DMS53 treated with DMSO at 0.1 percent for 48 hours (cell line): ENCODE data around the gene ADGRL3.
A peak's percentile ranks its signal among the peaks of the same experiment; 100 is the strongest.

Experiments
- DNase-seq: peaks from one replicate; lab custom pipeline; 2025; ENCODE audit not compliant: unreplicated experiment; lab: John Stamatoyannopoulos, UW

ADGRL3 gene

DNA sequence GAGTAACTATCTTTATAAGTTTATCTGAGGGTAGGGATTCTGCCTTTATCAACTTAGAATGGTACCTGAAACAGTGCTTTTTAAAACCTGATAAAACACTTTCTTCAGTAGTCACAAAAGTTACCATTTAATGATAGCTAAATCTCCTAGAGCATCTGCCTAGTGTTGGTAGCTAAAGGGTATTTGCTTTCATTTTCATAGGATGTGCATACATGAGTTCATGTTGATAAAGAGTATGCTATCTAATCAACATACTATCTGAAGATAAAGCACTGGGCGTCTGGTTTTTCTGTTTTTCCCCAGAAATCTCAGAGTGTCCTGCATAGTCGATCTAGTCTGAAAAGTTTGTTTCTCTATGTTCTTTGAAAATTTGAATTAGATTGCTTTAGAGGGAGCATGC lies 75.1 kb downstream of the ADGRL3 start:
- DNase-seq: no peak

DNA sequence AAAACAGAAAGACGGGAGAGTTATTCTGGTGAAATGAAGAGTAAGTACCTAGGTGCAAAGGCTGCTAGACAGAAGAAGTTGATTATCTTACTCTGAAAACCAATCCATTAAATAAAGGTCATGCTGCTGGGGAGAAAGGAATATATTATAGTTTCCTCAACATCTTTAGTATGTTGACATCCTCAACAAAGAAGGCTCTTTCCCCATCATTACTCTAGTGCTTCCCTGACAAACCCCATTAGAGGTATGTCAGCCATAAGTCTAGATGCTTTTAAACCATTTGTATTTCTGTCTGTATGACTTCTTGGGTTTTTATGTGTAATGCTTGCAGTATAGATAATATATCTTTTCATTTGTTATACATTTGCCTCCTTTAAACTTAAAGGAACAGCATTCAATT lies 75.9 kb downstream of the ADGRL3 start:
- DNase-seq: no peak

DNA sequence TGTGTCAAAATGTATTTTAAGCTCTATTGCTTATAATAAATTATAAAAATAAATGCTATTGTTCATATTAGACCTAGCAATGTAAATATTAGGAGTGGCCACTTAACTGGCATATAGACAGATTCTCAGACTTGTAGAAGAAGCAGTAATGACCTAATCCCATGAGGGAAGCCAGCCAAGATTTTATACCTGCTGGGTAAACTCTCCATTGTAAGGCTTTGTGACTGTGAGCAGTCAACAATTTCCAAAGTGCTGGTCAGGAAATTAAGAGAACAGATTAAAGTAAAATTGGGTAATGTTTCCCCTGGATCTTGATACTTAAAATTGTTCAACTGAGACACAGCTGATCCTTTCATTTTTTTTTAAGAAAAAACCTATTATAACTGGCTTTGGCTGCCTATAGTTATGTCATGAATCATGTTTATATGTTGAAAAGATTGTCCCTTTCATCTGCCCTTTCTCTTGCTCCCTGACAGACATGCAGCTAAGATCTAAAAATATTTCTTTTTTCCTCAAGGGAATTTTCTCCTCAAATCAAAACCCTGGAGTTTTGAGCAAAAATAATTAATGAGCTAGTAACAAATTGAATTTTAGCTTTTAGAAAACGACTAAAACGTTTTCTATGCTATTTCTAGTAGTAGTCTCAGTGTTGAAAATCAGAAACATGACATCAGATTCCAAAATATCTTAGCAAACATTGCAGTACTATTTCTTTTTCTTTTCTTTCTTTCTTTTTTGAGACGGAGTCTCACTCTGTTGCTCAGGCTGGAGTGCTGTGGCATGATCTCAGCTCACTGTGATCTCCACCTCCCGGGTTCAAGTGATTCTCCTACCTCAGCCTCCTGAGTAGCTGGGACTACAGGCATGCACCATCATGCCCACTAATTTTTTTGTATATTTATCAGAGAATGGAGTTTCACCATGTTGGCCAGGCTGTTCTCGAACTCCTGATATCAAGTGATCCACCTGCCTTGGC lies 77.9 kb downstream of the ADGRL3 start:
- peak; percentile 31 for DNase-seq

DNA sequence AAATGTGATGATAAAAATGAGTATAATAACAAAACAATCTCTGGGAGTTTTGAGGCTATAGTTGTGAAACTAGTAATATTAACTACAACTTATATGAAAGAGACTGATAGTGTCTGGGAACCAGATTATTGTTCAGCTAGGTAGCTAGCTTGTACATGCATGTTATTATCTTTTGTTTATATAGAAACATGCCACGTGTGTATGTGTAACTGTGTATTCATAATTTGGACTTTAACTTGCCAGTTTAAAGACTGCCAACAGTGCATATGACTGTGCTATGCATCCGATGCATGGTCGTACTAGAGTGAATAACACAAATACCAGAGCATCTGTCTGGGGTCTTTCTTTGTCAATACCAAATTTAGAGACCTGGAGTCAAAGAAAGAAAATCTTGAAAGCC lies 92.2 kb downstream of the ADGRL3 start:
- DNase-seq: no peak

DNA sequence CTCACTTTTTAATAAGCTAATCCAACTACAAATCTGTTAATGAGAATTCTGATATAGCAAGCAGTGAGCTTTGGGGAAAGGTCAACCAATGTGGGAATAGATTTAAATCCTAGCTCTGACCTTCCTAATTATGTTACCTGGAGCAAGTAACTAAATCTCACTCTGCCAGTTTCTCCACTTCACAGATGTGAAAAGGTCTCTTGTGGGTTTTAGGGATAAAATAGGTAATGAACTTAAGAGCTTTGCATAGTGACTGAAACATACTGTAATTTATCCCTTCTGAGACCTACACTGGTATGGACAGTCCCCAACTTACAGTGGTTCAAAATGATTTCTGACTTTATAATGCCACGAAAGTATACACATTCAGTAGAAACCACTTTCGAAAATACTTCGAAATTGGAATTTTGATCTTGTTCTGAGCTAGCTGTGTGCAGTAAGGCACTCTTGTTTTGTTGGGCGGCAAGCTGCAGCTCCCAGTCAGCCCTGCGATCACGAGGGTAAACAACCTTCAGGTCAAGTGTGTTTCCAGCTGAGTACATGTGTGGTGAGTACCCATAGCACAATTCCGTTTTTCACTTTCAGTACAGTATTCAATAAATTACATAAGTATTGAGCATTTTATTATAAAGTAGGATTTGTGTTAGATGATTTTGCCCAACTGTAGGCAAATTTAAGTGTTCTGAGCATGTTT lies 93.7 kb downstream of the ADGRL3 start:
- peak; percentile 26 for DNase-seq

DNA sequence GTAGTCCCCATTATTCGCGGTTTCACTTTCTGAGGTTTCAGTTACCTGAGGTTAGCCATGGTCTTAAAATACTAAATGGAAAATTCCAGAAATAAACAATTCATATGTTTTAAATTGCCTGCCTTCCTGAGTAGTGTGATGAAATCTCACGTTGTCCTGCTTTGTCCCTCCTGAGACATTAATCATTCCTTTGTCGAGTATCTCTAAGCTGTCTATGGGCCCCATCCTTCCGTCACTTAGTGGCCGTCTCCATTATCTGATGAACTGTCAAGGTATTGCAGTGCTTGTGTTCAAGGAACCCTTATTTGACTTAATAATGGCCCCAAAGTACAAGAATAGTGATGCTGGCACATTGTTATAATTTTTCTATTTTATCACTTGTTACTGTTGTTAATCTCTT lies 94.8 kb downstream of the ADGRL3 start:
- no peak for DNase-seq

DNA sequence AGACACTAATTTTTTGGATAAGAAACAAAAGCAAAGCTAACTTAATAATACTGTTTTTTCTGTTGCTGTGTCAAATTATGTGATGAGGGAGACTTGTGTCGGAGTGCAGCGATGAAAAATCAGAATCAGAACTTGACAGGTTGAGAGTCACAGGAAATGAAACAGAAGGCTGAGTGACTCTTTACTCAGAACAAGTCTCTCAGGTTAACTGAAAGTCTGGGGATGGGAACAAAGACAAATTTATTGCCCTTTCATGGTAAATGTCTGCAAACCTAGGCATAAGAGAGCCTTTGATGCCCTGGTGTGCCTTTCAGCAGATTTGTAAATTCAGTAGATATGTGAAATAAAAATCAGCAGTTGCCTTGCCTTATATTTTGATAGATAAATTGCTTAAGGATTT lies 96.0 kb downstream of the ADGRL3 start:
- no peak for DNase-seq

DNA sequence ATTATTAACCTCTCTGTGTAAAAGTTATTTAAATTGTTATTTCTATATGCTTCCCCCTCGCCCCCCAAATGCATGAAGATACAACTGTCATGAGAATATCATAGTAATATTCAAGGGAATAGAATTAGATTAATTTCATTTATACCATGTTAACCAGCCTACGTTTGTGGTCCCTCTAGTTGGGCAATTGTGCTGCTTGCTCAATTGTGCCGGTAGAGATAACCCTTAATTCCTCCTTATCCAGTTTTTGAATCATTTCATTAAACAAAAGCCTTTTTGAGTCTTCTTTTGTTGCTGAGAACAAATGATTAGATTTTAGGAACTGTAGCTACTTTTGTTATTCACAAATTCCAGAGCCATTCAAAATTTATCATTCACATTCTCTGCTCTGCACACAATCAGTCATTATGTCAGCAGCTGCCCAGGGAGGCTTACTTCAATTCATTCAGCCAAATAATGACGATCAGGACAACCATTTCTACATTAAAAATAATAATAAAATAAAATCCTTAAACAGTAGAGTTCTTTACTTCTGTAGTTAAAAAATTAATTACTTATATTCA lies 98.1 kb downstream of the ADGRL3 start:
- no peak for DNase-seq

DNA sequence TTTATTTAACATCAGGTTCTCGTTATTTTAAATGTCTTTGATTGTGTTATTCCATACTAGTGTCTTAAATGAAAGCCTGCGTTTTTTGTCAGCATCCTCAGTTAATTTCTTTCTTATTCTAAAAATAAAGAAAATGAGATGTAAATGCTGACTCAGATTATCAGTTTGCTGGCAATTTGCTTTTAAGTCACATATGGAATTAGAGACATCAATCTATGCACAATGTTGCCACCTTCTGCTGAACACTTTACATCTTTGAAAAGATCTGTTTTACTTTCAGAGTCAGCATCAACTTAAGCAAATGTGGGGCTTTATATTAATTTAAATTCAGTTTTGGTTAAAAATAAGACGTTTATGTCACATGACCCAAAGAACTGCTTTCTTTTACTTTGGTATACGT lies 99.2 kb downstream of the ADGRL3 start:
- DNase-seq: no peak

DNA sequence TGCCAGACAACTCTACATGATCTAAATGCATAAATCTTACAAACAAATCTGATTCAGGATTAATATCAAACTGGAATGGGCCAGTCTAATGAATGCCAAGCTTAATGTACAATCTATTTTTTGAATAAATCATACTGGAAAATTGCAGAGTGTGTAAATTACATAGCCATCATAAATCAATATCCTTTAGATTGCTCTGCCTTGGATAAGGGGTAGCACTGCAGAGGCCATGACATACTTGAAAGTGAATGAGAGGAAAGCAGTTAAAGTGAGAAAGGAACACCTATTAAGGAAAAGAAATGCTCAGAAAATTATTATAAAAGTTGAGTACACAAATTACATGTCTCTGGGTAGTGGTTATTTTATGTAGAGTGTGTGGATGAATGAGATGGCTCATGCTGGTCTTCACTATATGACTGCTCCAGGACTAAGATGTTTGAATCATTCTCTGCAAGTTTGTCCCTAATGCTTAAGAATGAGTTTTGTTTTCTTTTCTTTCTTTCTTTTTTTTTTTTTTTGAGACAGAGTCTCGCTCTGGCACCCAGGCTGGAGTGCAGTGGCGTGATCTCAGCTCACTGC lies 100.2 kb downstream of the ADGRL3 start:
- DNase-seq: no peak

DNA sequence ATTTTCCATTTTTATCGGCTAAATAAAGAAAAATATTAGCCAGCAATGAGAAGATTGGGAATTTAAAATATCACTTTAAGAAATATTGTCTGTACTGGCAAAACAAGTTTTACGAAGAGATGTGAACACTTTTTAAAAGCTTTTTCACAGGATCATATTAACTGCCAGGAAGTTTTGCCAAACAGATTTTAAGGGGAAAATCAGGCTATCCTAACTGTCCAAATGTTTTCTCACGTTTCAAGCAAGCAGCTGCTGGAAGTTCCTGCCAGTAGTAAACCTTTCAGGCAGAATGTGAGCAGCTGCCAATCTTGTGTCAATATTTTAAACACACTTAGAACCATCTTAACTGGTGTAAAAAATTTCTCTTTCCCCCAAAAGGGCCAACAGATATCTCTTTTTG lies 101.1 kb downstream of the ADGRL3 start:
- no peak for DNase-seq

DNA sequence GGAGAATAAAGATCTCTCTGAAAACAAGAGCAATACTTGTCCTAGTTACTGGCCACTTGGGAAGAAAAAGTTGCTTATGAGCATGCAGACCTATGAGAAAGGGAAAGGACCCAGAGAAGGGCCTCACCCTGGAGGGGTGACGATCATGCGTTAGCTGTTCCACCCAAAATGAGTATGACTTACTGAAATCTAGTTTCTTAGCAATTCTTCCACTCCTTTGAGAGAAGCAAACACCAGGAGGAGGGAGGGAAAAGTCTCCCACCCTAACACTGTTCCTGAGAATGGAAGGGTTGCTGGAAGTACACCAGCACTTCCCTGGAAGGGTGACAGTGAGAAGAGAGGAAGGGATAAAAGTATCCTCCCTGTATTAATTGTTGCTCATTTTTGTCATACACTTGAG lies 107.9 kb downstream of the ADGRL3 start:
- DNase-seq: no peak

DNA sequence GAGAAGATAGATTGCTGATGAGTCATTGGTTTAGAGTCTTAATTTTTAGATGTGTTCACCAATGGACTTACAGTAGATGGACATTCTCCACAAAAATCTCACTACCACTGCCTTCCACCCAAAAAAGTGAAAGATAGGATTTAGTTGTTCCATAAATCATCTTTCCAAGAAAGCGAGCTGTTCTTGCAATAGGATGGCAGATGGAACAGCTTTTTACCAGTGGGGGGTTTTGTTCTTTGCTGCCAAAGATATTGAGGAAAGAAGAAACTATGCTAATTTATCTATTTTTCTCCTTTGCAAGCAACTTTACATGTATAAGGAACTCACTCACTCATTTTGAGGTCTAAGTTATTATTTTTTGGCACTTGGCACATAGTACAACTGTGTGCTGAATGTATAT lies 109.5 kb downstream of the ADGRL3 start:
- no peak for DNase-seq

DNA sequence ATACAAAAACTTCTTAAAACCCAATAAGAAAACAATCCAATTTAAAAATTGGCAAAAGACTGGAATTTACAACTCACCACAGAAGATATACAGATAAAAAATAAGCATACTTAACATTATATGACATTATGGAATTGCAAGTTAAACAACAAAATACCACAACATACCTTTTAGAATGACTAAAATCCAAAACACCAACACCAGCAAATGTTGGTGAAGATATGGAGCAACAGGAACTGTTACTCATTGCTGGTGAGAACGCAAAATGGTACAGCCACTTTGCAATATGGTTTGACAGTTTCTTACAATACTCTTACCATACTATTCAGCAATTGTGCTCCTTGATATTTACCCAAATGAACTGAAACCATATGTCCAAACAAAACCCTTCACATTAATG lies 112.4 kb downstream of the ADGRL3 start:
- DNase-seq: no peak

DNA sequence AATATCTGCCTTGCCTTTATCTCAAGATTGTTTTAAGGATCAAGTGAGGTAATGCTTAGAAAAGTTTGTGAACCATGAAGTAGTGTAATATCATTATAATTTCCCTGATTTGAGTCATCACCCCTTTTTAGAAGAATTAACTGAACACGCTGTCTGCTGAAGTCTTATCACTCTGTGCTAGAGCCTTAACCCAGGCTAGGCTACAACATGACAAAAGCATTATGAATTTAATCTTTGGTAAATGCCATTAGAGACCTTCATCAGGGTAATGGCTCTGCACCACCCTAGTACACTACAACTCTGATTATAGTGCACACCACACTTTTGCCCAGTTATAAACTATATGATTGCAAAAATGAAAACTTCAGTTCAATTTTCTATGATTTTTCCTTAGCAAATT lies 118.3 kb downstream of the ADGRL3 start:
- DNase-seq: no peak

DNA sequence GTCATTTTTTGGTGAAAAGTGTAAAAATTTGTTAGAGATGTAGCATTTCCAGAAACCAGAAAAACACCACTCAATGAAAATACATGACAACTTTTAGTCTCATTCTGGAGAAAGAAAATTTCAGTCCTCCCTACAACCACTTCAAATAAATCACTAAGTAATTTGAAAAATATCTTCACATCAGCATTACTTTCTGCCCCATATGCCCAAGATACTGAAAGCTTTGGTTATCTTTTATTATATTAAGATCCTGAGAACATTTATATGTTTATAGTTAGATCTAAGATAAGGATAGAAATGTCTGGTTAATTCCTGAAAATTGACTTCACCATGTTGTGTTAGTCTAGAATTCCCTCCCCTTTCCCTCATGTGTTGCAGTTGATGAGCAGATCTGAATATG lies 119.0 kb downstream of the ADGRL3 start:
- DNase-seq: no peak

DNA sequence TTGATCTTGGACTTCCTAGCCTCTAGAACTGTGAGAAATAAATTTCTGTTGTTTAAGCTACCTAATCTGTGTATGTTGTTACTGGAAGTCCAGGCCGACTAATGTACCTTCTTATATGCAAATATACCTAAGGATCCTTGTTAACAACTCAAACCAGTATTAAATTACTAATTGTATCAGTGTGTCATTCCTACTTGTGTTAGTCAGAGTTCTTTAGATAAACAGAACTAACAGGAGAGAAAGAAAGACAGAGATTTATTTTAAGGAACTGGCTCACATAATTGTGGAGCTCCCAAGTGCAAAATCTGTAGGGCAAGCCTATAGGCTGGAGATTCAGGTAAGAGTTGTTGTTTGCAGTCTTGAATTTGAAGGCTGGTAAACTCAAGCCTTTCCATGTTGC lies 120.0 kb downstream of the ADGRL3 start:
- DNase-seq: no peak

DNA sequence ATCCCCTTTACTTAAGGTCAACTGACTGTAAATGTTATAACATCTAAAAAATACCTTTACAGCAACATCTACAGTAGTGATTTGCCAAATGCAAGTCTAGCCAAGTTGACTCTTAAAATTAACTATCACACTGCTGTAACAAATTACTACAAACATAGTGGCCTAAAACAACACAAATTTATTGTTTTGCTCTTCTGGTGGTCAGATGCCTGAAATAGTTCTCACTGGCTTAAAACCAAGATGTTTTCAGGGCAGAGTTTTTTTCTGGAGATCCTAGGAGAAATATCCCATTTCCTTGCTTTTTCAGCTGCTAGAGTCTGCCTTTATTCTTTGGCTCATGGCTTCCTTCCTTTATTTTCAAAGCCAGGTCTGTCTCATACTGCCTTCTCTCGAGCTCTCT lies 120.5 kb downstream of the ADGRL3 start:
- no peak for DNase-seq

DNA sequence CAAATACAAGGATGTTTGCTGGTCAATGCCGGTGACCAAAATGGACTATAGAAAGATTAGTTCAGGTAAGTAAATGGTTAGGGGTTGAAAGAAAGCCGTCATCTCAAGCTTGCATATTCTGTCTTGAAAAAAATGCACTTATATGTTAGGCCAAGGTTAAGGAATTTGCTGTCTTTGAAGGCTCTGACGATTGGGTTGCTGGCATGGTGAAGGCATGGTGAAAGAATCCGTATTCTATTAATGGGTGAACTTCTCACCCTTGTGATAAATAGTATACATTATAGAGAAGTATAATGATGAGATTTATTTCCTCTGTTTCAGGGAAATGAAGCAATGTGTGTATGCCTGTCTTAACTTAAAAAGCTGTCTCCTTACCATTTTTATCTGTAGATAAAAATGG lies 132.6 kb downstream of the ADGRL3 start:
- no peak for DNase-seq

DNA sequence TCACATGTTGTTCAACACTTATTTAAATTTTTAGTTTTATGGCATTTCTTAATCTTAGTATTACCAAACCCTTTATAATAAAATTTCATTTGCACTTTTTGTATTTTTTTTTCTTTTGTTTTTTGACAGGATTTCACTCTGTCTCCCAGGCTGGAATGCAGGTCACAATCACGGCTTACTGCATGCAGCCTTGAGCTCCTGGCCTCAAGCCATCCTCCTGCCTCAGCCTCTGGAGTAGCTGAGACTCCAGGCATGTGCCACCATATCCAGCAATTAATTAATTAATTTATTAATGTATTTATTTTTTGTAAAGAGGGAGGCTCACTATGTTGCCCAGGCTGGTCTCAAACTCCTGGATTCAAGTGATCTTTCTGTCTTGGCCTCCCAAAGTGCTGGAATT lies 133.4 kb downstream of the ADGRL3 start:
- no peak for DNase-seq

DNA sequence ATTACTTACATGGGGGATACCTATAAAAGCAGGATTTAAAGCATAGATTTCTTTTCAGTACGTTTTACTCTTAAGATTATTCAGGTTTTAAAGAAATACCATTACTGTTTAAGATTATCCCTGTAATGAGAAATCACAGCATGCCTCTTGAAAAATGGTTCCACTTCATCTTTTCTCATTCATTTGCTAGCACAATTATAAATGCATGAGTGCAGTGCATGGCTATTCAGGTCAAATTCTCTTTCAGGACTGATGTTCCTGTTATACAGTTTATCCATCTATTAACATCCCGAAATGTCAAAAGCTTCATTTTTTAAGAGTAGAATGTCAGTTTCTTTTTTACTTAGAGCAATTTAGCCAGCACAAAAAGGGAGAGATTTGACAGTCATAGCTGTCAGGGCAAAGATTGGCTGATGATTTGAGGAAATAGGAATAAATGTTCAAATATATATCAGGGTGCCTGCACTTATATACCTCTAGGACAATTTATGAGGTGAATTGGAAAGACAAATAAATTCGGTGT lies 135.2 kb downstream of the ADGRL3 start:
- DNase-seq: no peak

DNA sequence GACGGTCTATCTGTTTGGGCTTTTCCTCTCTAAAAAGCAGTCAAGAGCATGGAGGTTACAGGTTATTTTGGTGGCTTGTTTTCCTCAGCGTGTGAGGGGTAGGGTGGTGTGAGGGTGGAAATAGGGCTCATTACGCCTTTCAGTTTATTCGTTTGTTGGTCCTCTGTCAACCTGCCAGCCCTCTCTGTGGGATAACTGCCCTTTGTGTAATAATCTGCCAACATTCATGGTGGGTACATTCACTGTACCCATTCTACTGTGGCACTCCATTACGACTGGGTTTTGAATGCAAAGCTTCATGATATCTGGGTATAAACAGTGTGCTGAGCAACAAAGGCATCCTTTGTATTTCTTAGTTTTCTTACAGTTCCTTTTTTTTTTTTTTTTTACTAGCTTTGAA lies 136.4 kb downstream of the ADGRL3 start:
- DNase-seq: no peak
